ENCODE data around the gene LRRC8C.
"Not testable (repeated sequence)": the region's sequence is repeated elsewhere in the genome, so short reads cannot be mapped to it uniquely, and the experiment has no call there.

Gene LRRC8C

GRCh38 chr1:89692601-89693521, 59.9 kb downstream of the LRRC8C start:
- Mint-ChIP-seq H3K9me3 (no peaks in the 10 kb centered on the region), H3K27ac (ENCODE audit: low read depth) (peak overlapping the region; percentile 30), H3K36me3 (ENCODE audit: insufficient read depth) (peaks cover 31% of the 10 kb centered on the region), H3K27me3 (no peaks in the 10 kb centered on the region), H3K4me1 (peaks cover 63% of the 10 kb centered on the region), H3K4me3 (no peak overlapping the region)
- no peak for DNase-seq (ENCODE audit: low spot score in 2 of 2)
- no peak for ATAC-seq (replicated peaks; ENCODE audit: extremely low read depth, poor library complexity, severe bottlenecking)

- no peaks in the 10 kb centered on the region for H3K27me3 Mint-ChIP-seq
- H3K4me1 Mint-ChIP-seq: peaks cover 71% of the 10 kb centered on the region
- peaks cover 14% of the 10 kb centered on the region for H3K36me3 Mint-ChIP-seq (ENCODE audit: insufficient read depth)
- DNase-seq (ENCODE audit: low spot score in 2 of 2) (no peak), ATAC-seq (replicated peaks; ENCODE audit: extremely low read depth, poor library complexity, severe bottlenecking) (no peak)
- peak overlapping the region; percentile 6 for H3K4me3 Mint-ChIP-seq
- peak overlapping the region; percentile 75 for H3K27ac Mint-ChIP-seq (ENCODE audit: low read depth)
- no peaks in the 10 kb centered on the region for H3K9me3 Mint-ChIP-seq
Observed at GRCh38 chr1:89695847-89696246, 62.9 kb downstream of the LRRC8C start.

- peak overlapping the region; percentile 96 for H3K27ac Mint-ChIP-seq (ENCODE audit: low read depth)
- ATAC-seq (replicated peaks; ENCODE audit: extremely low read depth, poor library complexity, severe bottlenecking): no peak
- H3K27me3 Mint-ChIP-seq: no peaks in the 10 kb centered on the region
- peaks cover 68% of the 10 kb centered on the region for H3K4me1 Mint-ChIP-seq
- no peak overlapping the region for H3K4me3 Mint-ChIP-seq
- no peaks in the 10 kb centered on the region for H3K9me3 Mint-ChIP-seq
- DNase-seq (ENCODE audit: low spot score in 2 of 2): no peak
- H3K36me3 Mint-ChIP-seq (ENCODE audit: insufficient read depth): peaks cover 15% of the 10 kb centered on the region
Observed at GRCh38 chr1:89697383-89697782, 64.5 kb downstream of the LRRC8C start.

- no peak for ATAC-seq (replicated peaks; ENCODE audit: extremely low read depth, poor library complexity, severe bottlenecking)
- Mint-ChIP-seq H3K27ac (ENCODE audit: low read depth) (peak overlapping the region; percentile 96), H3K4me1 (peaks cover 61% of the 10 kb centered on the region), H3K27me3 (no peaks in the 10 kb centered on the region), H3K4me3 (peak overlapping the region; percentile 66), H3K36me3 (ENCODE audit: insufficient read depth) (peaks cover 16% of the 10 kb centered on the region), H3K9me3 (no peaks in the 10 kb centered on the region)
- no peak for DNase-seq (ENCODE audit: low spot score in 2 of 2)
Observed at GRCh38 chr1:89698020-89698560, 65.2 kb downstream of the LRRC8C start.

GRCh38 chr1:89698624-89699023, 65.7 kb downstream of the LRRC8C start:
- H3K36me3 Mint-ChIP-seq (ENCODE audit: insufficient read depth): peaks cover 16% of the 10 kb centered on the region
- no peak for DNase-seq (ENCODE audit: low spot score in 2 of 2)
- H3K4me1 Mint-ChIP-seq: peaks cover 63% of the 10 kb centered on the region
- ATAC-seq (replicated peaks; ENCODE audit: extremely low read depth, poor library complexity, severe bottlenecking): peak; percentile 88
- peak overlapping the region; percentile 66 for H3K4me3 Mint-ChIP-seq
- H3K9me3 Mint-ChIP-seq: no peaks in the 10 kb centered on the region
- no peaks in the 10 kb centered on the region for H3K27me3 Mint-ChIP-seq
- H3K27ac Mint-ChIP-seq (ENCODE audit: low read depth): peak overlapping the region; percentile 96

GRCh38 chr1:89699451-89699986, 66.6 kb downstream of the LRRC8C start:
- Mint-ChIP-seq H3K4me3 (peak overlapping the region; percentile 66), H3K36me3 (ENCODE audit: insufficient read depth) (peaks cover 18% of the 10 kb centered on the region), H3K27me3 (no peaks in the 10 kb centered on the region), H3K4me1 (peaks cover 64% of the 10 kb centered on the region), H3K9me3 (no peaks in the 10 kb centered on the region), H3K27ac (ENCODE audit: low read depth) (peak overlapping the region; percentile 96)
- DNase-seq (ENCODE audit: low spot score in 2 of 2) (no peak), ATAC-seq (replicated peaks; ENCODE audit: extremely low read depth, poor library complexity, severe bottlenecking) (no peak)

- H3K4me3 Mint-ChIP-seq: no peak overlapping the region
- DNase-seq (ENCODE audit: low spot score in 2 of 2): no peak
- no peak for ATAC-seq (replicated peaks; ENCODE audit: extremely low read depth, poor library complexity, severe bottlenecking)
- peaks cover 14% of the 10 kb centered on the region for H3K36me3 Mint-ChIP-seq (ENCODE audit: insufficient read depth)
- H3K9me3 Mint-ChIP-seq: no peaks in the 10 kb centered on the region
- H3K27ac Mint-ChIP-seq (ENCODE audit: low read depth): no peak overlapping the region
- peaks cover 52% of the 10 kb centered on the region for H3K4me1 Mint-ChIP-seq
- no peaks in the 10 kb centered on the region for H3K27me3 Mint-ChIP-seq
Observed at GRCh38 chr1:89701746-89702241, 68.9 kb downstream of the LRRC8C start.

- H3K9me3 Mint-ChIP-seq: no peaks in the 10 kb centered on the region
- H3K36me3 Mint-ChIP-seq (ENCODE audit: insufficient read depth): peaks cover 15% of the 10 kb centered on the region
- H3K27ac Mint-ChIP-seq (ENCODE audit: low read depth): no peak overlapping the region
- DNase-seq (ENCODE audit: low spot score in 2 of 2) (no peak), ATAC-seq (replicated peaks; ENCODE audit: extremely low read depth, poor library complexity, severe bottlenecking) (no peak)
- H3K4me1 Mint-ChIP-seq: peaks cover 54% of the 10 kb centered on the region
- H3K4me3 Mint-ChIP-seq: no peak overlapping the region
- H3K27me3 Mint-ChIP-seq: no peaks in the 10 kb centered on the region
Observed at GRCh38 chr1:89702520-89703045, 69.7 kb downstream of the LRRC8C start.

- peaks cover 17% of the 10 kb centered on the region for H3K36me3 Mint-ChIP-seq (ENCODE audit: insufficient read depth)
- no peak for DNase-seq (ENCODE audit: low spot score in 2 of 2)
- no peaks in the 10 kb centered on the region for H3K27me3 Mint-ChIP-seq
- no peak overlapping the region for H3K4me3 Mint-ChIP-seq
- no peak for ATAC-seq (replicated peaks; ENCODE audit: extremely low read depth, poor library complexity, severe bottlenecking)
- H3K27ac Mint-ChIP-seq (ENCODE audit: low read depth): peak overlapping the region; percentile 78
- H3K4me1 Mint-ChIP-seq: peaks cover 53% of the 10 kb centered on the region
- no peaks in the 10 kb centered on the region for H3K9me3 Mint-ChIP-seq
Observed at GRCh38 chr1:89703469-89703868, 70.5 kb downstream of the LRRC8C start.

GRCh38 chr1:89704014-89704413, 71.1 kb downstream of the LRRC8C start:
- H3K36me3 Mint-ChIP-seq (ENCODE audit: insufficient read depth): peaks cover 22% of the 10 kb centered on the region
- DNase-seq (ENCODE audit: low spot score in 2 of 2) (no peak), ATAC-seq (replicated peaks; ENCODE audit: extremely low read depth, poor library complexity, severe bottlenecking) (no peak)
- no peaks in the 10 kb centered on the region for H3K9me3 Mint-ChIP-seq
- H3K4me3 Mint-ChIP-seq: no peak overlapping the region
- no peaks in the 10 kb centered on the region for H3K27me3 Mint-ChIP-seq
- H3K4me1 Mint-ChIP-seq: peaks cover 53% of the 10 kb centered on the region
- H3K27ac Mint-ChIP-seq (ENCODE audit: low read depth): peak overlapping the region; percentile 78

GRCh38 chr1:89704885-89705284, 72.0 kb downstream of the LRRC8C start:
- not testable (repeated sequence) for DNase-seq (ENCODE audit: low spot score in 2 of 2); H3K27ac Mint-ChIP-seq (ENCODE audit: low read depth); H3K9me3 Mint-ChIP-seq; H3K27me3 Mint-ChIP-seq; ATAC-seq (replicated peaks; ENCODE audit: extremely low read depth, poor library complexity, severe bottlenecking); H3K4me3 Mint-ChIP-seq
- Mint-ChIP-seq H3K36me3 (ENCODE audit: insufficient read depth) (peaks cover 25% of the 10 kb centered on the region), H3K4me1 (peaks cover 46% of the 10 kb centered on the region)

- ATAC-seq (replicated peaks; ENCODE audit: extremely low read depth, poor library complexity, severe bottlenecking): no peak
- Mint-ChIP-seq H3K36me3 (ENCODE audit: insufficient read depth) (peaks cover 27% of the 10 kb centered on the region), H3K27me3 (no peaks in the 10 kb centered on the region), H3K4me1 (peaks cover 38% of the 10 kb centered on the region), H3K4me3 (no peak overlapping the region), H3K9me3 (no peaks in the 10 kb centered on the region), H3K27ac (ENCODE audit: low read depth) (no peak overlapping the region)
- DNase-seq (ENCODE audit: low spot score in 2 of 2): no peak
Observed at GRCh38 chr1:89705901-89706699, 73.2 kb downstream of the LRRC8C start.
